Hypothalamus (tissue), 51 donors: ENCODE data around the gene FOXO1.

Experiments used
- DNase-seq, 51 donors: peaks; one replicate each; lab custom pipeline; 2025; lab: John Stamatoyannopoulos, UW

Gene FOXO1

DNA sequence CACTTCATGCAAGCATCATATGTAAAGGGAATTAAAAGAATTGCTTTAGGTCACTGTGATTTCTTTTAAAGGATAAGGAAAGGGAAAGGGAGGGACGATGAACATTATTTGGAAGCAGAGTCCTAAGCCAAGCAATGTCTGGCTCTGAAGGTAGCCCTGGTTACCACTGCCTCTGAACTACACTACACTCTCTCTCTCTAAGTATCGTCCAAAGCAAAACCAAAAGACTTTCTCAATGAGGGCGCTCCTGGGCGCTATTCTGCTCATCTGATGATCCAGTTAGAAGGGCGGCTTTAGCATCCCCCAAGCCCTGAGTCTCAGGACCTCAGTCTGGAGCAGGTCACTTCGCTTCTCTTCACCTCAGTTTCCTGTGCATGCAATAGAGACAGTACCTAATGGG, 26.2 kb downstream of the FOXO1 start:
- DNase-seq = no peak

DNA sequence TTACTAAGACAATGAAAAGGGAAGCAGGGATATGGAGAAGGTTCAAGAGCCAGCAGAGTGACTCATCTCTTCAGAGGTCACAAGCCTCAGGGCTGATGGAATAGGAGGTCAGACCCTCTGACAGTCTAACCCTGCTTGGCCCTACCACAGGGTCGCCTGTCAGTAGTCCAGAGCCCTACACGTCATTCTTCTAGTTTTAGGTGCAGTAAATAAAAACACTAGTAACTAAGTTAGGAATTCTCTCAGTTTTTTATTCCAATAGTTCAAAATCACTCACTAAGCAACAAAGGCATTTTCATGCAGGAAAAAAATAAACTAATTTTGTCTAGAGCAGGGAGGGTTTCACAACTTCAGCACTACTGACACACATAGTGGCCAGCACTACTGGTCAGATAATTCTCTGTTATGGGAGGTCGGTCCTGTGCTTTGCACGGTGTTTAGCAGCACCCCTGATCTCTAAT, 27.2 kb downstream of the FOXO1 start:
- peak in 2 of 51 donors; percentile 10 to 11 for DNase-seq

DNA sequence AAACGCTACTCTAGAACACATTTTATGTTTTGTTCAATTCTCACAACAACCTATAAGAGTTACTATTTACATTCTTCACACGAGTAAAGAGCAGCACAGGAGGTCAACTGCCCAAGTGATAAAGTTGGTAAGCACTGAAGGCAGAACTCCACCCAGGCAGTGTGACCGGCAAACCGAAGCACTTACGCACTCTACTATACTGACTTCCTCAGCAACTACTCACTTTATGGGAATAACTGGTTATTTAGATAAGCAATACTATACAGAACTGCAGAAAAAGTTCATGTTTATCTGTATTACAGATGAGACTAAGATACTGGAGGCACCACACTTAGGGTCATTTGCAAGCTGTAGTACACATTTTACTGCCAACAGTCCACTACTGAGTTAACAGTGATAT, 28.8 kb downstream of the FOXO1 start:
- no peak for DNase-seq

DNA sequence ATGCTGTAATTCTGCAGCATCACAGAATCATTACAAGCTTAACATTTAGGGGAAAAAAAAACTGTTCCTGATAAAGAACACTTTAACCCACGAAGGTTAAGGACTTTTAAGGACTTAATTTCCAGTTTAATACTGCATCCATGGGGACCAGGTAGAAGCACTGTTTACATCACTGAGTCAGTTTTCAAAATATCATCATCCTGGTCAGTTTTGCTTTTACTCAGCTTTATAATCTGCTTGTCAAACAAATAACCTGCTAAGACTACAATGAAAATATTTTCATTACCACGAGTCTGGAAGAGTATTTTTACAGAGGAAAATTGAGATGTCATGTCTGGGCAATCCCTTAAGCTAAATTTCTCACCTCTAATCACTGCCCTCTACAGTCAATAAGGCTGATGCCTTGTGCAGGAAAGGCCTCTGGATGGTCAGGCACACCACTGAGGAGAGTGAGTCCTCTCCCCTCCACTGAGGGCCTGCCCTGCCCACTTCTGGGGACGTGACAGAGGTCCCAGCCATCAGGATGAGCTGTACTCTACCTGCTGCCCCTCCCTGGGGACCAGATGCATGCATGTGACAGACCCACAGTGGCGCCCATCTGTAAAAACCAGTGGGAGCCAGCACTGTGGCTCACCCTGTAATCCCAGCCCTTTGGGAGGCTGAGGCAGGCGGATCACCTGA, 31.0 kb downstream of the FOXO1 start:
- DNase-seq = no peak

DNA sequence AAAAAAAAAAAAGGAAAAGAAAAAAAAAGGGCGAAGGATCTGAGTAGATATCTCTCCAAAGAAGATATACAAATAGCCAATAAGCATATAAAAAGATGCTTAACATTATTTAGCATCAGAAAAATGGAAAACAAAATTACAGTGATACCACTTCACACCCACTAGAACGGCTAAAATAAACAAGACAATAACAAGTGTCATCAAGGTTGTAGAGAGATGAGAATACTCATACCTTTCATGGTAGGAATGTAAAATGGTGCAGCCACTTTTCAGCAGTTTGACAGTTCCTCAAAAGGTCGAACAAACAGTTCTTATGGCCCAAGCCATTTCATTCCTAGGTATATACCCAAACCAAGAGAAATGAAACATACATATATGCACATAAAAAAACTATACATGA, 33.5 kb downstream of the FOXO1 start:
- DNase-seq = no peak

DNA sequence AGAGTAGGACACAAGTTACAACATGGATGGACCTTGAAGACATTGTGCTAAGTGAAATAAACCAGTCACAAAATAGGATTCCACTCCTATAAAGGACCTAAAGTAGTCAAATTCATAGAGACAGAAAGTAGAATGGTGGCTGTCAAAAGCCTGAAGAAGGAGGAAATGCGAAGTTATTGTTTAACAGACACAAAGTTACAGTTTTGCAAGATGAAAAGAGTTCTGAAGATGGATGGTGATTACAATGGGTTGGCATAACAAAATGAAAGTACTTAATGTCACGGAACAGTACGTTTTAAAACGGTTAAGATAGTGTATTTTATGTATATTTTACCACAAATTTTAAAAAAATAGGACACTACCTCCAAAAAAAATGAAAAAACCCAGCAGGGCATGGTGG, 34.8 kb downstream of the FOXO1 start:
- DNase-seq = no peak

DNA sequence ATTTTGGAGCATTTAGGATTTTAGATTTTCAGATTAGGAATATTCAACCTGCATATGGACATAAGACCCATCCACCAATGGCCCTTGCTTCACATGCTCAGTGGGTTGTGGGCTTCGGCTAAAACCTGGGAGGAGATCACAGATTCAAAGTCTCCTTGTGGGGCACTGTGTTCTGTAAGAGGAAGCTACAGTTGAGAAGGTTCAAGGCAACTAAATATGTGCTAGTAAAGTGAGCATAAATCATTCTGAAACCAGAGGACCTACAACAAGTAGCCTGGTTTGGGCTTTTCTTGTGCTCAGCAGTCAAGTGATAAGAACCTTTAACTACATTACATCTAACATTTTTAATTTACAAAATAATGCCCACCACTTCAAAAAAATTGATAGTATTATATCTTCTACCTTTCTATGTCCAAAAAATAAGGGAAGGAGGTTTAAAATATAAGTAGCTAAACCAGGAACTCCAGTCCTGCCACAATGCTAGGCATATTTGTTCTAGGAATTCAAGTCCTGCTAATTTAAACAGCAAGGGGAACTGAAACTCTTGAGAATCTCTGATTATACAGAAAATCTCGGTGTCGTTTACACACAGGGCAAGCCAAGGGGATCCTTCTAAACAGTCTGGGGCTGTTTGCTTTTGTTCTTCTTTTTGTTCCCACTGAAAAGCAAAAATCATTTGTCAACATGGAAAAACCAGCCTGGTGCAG, 36.6 kb downstream of the FOXO1 start:
- DNase-seq = no peak

DNA sequence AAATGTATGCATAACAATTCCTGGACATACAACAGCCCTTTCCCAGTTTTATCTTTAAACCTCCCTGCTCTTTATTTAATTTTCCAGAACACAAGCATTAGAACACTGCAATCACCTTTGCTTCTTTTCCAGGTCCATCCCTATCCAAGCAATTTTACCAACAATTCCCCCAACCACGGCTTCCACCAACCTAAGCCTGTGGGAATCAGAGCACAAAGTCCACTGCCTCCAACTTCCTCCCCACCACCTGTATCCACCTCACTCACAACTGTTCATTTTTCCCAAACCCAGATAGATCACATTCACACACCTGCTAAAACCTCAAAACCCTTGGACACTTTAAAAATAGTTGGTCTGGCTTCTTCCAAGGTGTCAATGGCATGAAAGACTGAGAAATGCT, 39.5 kb downstream of the FOXO1 start:
- DNase-seq = no peak

DNA sequence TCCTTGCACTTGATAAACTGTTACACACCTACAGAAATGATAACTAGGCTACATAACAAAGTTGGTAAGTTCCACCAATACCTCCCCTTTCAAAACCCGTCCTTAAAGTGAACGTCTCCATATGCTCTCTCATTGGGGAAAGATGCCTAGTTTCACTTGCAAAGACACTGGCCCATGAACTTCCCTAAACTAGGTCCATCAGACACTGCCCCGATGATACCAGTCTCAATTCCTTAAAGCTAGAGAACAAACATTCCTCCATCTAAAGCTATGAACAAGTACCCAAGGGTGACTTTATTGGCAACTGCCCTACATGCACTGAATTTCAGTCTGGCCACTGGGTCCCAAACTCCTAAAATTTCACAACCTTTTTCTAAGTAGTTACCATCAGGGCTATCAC, 39.9 kb downstream of the FOXO1 start:
- no peak for DNase-seq

DNA sequence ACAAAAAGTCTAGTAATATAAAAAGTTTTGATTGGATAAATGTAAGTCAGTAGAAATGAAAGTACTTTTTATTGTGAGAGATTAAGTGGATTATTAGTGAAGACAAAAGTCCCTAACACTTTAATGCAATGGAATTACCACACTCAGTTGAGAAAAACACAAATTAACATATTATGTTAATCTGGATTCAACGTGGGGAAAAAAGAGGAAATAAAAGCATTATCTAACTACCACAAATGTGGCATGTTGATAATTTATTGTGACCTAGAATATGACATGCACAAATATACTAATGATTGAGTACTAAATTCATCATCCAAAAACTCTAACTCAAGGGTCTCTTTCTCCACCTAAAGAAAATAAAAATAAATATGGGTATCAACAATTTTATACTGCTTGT, 41.5 kb downstream of the FOXO1 start:
- DNase-seq = no peak

DNA sequence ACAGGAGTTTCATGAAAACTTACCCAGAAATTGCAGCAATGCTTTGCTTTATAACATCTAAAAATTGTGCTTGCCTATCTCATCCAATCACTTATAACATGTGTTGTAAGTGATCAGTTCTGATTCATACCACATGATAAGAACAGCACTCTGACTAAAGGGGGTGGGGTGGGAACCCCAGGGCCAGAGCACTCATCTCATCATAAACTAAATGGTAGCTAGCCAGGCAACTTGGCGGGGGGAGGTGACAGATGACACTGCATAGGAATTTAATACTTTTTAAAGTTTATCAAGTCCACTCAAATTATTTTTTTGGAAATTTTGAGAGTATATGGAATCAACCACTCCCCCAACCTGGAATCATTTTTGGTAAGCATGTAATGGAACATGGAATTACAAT, 42.1 kb downstream of the FOXO1 start:
- no peak for DNase-seq

DNA sequence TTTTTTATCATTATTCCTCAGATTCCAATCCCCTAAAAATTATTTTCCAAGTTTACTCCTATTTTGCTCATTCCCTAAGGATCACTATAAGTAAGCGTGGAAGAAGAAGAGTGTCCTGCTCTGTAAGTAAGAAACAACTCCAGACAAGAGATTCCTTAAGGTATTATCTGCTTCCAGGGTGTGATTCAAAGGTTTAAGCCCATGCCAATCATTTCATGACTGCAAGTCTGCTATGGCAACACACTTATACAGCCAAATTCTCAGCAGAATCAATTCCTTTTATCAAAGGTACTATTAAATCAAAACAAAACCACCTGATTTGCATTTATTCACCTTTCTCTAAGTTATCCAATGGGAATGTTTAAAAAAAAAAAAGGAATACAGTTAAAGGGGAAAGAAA, 43.7 kb downstream of the FOXO1 start:
- no peak for DNase-seq

DNA sequence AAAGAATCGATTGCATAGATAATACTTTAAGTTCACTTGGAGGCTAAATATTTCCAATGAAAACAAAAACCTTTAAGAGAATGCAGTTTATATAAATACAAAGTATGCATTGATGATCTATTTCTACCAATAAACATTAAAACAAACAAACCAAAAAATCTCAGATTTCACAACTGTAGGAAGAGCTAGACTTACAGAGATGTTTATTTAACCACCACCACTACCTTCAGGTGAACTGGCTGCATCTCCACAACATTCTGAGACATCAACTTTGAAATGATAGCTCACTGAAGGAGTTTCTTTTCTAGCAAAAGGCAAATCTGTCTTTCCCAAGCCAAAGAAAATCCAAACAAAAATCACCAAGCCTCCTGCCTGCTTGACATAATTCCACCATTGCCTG, 44.2 kb downstream of the FOXO1 start:
- no peak for DNase-seq

DNA sequence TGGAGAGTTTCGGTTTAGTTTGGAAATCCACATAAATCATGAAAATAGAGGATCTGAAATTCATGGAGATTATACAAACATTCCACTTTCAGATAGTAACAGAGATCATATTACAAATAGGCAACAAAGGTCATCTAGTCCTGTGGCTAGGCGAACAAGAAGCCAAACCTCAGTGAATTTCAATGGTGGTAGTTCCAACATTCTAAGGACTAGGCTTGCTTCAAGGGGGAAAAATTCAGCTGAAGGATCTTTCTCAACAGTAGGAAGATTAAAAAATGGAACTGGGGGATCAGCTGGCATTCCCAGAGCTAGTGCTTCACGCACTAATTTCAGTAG, 47.0 kb downstream of the FOXO1 start:
- DNase-seq = no peak

DNA sequence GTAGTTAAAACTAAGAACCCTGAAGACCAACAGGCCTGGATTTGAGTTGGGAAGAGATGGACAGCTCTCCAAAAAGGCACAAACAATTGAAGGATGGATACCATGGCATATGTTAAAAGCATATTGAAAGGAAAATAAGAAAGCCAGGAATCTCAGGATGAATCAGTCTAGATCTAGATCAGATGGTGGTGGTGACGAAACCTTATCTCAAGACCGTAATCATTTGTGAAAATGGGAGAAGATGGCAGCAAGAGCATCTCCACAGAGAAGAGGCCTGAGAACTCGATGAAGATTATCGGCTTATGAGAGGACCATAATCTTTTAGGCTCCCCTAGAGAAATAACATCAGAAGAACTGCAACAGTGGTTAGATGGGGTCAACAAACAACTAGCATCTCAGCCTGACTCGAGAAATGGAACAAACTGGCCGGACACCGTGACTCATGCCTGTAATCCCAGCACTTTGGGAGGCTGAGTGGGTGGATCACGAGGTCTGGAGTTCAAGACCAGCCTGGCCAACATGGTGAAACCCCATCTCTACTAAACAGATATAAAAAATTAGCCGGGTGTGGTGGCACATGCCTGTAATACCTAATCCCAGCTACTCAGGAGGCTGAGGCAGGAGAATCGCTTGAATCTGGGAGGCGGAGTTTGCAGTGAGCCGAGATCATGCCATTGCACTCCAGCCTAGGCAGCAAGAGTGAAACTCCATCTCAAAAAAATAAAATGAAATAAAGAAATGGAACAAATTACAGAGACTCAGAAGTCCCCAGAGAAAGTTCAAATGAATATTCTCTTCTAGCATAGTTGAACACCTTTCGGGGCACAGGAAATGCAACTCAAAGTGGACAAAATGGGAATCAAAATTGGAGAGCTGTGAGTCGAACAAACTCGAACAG, 47.6 kb downstream of the FOXO1 start:
- no peak for DNase-seq

DNA sequence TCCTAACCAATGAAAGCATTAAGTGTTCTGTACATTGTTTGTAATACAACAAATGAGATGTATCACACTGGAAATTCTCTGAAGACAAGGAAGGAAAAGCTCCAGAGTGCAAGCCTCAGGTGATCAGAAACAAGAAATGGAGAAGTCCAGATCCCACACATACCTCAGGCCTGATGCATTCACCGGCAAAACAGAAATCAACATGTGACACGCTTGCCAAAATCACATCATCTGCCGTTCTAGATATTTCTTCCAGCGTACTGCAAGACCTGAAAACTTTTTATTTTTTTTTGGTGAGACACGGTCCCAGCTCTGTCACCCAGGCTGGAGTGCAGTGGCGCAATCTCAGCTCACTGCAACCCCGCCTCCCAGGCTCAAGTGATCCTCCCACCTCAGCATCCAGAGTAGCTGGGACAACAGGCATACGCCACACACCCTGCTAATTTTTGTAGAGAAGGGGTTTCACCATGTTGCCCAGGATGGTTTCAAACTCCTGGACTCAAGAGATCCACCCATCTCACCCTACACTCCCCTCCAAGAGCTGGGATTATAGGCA, 48.6 kb downstream of the FOXO1 start:
- DNase-seq = no peak

DNA sequence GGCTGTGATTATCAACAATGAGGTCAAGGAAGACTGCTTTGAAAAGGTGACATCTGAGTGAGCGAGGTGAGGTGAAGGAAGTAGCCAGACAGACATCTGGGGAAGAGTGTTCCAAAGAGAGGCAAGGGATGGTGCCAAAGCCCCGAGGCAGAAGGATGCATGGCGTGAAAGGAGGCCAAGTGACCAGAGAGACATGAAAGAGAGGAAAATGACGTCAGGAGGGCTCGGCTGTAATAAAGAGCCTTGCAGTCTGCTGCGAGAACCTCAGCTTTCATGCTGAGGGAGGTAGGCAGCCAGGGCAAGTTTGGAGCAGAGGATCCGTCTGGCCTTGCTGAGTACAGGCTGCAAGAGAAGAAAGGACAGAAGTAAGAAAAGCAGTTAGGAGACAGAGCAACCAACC, 50.8 kb downstream of the FOXO1 start:
- DNase-seq = peak in 9 of 51 donors; percentile 3 to 28 (median 18)

DNA sequence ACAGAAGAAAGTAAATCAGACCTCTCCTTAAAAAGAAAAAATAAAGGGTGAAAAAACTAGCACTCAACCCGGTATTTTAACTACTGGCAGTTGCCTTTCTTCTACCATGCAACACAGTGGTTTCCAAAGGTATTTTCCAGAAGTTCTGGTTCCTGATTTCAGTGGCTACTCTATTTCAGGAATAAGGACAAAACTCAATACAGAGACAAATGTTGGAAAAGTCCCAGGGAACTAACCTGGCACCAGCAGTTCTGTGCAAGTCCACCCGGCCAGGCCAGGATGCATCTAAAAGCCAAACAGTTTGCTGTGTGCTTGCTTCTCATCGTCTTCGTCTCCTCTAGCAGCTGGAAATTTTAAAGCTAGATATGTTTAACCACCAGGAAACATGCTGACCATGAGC, 52.5 kb downstream of the FOXO1 start:
- DNase-seq = peak in 1 of 51 donors; percentile 10

DNA sequence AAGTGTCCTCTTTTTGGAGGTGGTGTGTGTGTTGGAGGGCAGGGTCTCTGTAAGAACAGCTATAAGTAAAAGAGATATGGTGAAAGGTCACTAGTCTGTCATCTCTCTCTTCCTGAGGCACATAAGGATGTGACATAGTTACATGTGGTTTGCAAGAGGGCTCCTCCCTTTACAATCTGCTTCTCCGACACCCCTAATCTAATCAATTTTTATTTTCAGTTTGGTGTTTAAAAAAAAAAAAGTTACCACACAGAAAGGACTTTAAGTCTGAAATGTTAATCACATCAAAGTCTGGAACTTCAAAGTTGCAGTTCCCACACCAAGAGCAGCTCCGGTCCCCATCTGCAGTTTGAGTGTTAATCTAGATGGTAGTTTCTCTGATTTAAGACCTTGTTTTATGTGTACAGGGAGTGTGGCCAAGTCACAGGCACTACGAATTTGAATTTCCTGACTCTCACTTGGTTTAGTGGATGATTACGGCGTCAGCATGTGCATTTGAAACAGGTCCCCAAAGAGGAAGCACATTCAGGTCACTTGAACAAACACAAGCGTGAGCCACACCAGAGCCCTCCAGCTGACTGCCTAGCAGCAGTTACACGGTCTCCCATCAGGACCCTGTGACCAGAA, 53.1 kb downstream of the FOXO1 start:
- peak in 25 of 51 donors; percentile 3 to 37 (median 20) for DNase-seq

DNA sequence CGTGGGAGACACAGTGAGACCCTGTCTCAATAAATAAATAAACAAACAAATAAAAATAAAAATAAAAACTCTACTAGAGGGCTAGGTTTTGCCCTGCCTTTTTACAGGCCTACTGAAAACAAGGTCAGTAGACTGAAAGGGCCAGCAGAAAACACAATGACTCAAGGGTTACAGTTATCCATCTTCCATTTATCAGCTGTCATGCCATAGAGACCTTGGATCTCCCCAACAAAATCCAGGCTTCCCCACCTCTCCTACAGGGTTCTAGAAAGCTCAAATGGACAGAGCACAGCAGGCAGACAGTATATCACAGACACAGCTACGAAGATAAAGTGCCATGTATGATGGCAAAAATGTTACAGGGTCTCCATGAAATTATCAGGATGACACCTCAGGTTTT, 54.4 kb downstream of the FOXO1 start:
- DNase-seq = no peak

DNA sequence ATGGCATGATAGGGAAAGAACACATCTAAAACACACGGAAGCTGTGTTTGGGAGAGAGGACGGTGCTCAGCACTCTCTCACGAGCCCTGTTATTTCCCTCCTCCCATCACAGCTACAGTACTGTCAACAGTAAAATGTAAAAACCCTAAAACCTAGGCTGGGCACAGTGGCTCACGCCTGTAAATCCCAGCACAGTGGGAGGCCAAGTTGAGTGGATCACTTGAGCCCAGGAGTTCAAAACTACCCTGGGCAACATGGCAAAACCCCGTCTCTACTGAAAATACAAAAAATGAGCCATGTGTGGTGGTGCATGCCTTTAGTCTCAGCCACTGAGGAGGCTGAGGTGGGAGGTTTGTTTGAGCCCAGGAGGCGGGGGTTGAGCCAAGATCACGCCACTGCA, 54.8 kb downstream of the FOXO1 start:
- DNase-seq = no peak
